ENCODE data around the gene SORCS1. TPM values are rescaled to one million over a fixed set of nuclear protein-coding genes. Genes with fewer than 3 reads are reported as not detected.

Gene SORCS1
- total and polyA plus RNA-seq, 2 donors (not counting 1 experiment from before 2014, with no cell fraction given): under 0.01 to 0.01 TPM

DNA sequence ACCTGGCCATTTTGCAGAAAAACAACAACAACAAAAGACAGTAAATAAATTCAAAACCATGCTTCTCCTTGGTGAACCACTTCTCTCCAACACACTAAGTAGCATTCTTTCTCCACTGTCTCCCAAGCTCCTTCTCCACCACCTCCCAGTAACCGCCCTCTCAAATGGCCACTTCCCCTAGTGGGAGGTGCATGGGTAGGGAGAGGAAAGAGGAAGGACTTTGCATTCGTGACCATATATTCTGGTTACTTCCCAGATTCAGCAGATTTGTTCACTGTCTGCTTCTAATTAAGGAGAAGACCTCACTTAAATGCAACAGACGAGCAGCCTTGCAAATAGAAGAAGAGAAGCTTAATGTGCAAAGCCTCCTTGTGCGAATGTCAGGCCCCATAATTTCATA lies 166.8 kb downstream of the SORCS1 start:
- H3K79me2 ChIP-seq (ENCODE audit: control insufficient read depth, insufficient read depth, low read length): no peaks in the 10 kb centered on the region
- no peak overlapping the region for H3K4me2 ChIP-seq (ENCODE audit: extremely low read depth, insufficient read depth, low read length)
- H3K9ac ChIP-seq (ENCODE audit: insufficient read depth, low read length): no peak overlapping the region
- no peak for TF ChIP-seq EZH2 (IDR thresholded peaks at IDR 0.05; ENCODE audit: low read length, missing control alignments)
- TF ChIP-seq, protein P1, sequence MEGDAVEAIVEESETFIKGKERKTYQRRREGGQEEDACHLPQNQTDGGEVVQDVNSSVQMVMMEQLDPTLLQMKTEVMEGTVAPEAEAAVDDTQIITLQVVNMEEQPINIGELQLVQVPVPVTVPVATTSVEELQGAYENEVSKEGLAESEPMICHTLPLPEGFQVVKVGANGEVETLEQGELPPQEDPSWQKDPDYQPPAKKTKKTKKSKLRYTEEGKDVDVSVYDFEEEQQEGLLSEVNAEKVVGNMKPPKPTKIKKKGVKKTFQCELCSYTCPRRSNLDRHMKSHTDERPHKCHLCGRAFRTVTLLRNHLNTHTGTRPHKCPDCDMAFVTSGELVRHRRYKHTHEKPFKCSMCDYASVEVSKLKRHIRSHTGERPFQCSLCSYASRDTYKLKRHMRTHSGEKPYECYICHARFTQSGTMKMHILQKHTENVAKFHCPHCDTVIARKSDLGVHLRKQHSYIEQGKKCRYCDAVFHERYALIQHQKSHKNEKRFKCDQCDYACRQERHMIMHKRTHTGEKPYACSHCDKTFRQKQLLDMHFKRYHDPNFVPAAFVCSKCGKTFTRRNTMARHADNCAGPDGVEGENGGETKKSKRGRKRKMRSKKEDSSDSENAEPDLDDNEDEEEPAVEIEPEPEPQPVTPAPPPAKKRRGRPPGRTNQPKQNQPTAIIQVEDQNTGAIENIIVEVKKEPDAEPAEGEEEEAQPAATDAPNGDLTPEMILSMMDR (conservative IDR thresholded peaks at IDR 0.05 in 1 of 2, IDR thresholded peaks at IDR 0.05 in 1 of 2; ENCODE audit: low read depth in 1 of 2, low read length in 2 of 2): no peak
- no peaks in the 10 kb centered on the region for H3K36me3 ChIP-seq (ENCODE audit: control insufficient read depth, insufficient read depth, low read length)
- H3K9me3 ChIP-seq (ENCODE audit: control insufficient read depth, insufficient read depth, low read depth, low read length): no peaks in the 10 kb centered on the region
- H3K27ac ChIP-seq (ENCODE audit: insufficient read depth, low read length): no peak overlapping the region
- no peaks in the 10 kb centered on the region for H4K20me1 ChIP-seq (ENCODE audit: control insufficient read depth, extremely low read depth, insufficient read depth, low read length)
- no peak overlapping the region for H2AFZ ChIP-seq (ENCODE audit: low read length)
- H3K4me3 ChIP-seq (replicated peaks in 1 of 4; ENCODE audit: control extremely low read depth in 1 of 4, insufficient read depth in 1 of 4, low read depth in 3 of 4, low read length in 4 of 4): no peak overlapping the region
- DNase-seq (ENCODE audit: low read depth in 2 of 2): no peak
- no peaks in the 10 kb centered on the region for H3K27me3 ChIP-seq (ENCODE audit: control insufficient read depth, insufficient read depth, low read length)
- H3K4me1 ChIP-seq (ENCODE audit: control insufficient read depth, extremely low read depth, insufficient read depth, low read length): no peaks in the 10 kb centered on the region

DNA sequence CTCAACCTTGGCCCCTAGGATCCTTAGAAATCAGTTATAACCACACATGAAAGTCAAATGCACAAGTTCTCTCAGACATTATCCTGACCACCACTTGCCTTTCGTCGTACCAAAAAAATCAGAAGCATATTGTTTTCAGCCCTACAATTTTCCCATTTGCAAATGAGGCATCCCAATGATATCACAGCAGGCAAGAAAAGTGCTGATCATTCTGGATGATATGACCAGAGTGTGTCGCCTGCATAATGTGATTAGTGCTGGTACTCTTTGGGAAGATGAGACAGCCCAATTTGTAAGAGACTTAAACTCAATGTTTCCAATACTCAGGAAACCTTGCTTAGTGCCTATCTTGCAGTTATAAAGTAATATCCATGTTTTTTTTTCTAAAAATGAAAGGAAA lies 168.0 kb downstream of the SORCS1 start:
- no peak overlapping the region for H3K4me3 ChIP-seq (replicated peaks in 1 of 4; ENCODE audit: control extremely low read depth in 1 of 4, insufficient read depth in 1 of 4, low read depth in 3 of 4, low read length in 4 of 4)
- no peaks in the 10 kb centered on the region for H4K20me1 ChIP-seq (ENCODE audit: control insufficient read depth, extremely low read depth, insufficient read depth, low read length)
- H3K9ac ChIP-seq (ENCODE audit: insufficient read depth, low read length): no peak overlapping the region
- H2AFZ ChIP-seq (ENCODE audit: low read length): no peak overlapping the region
- TF ChIP-seq, protein P1 (conservative IDR thresholded peaks at IDR 0.05 in 1 of 2, IDR thresholded peaks at IDR 0.05 in 1 of 2; ENCODE audit: low read depth in 1 of 2, low read length in 2 of 2): no peak
- TF ChIP-seq EZH2 (IDR thresholded peaks at IDR 0.05; ENCODE audit: low read length, missing control alignments): no peak
- H3K9me3 ChIP-seq (ENCODE audit: control insufficient read depth, insufficient read depth, low read depth, low read length): no peaks in the 10 kb centered on the region
- H3K27me3 ChIP-seq (ENCODE audit: control insufficient read depth, insufficient read depth, low read length): no peaks in the 10 kb centered on the region
- H3K79me2 ChIP-seq (ENCODE audit: control insufficient read depth, insufficient read depth, low read length): no peaks in the 10 kb centered on the region
- no peak overlapping the region for H3K4me2 ChIP-seq (ENCODE audit: extremely low read depth, insufficient read depth, low read length)
- no peaks in the 10 kb centered on the region for H3K36me3 ChIP-seq (ENCODE audit: control insufficient read depth, insufficient read depth, low read length)
- no peak for DNase-seq (ENCODE audit: low read depth in 2 of 2)
- H3K27ac ChIP-seq (ENCODE audit: insufficient read depth, low read length): no peak overlapping the region
- H3K4me1 ChIP-seq (ENCODE audit: control insufficient read depth, extremely low read depth, insufficient read depth, low read length): no peaks in the 10 kb centered on the region

GRCh38 chr10:106992055-106992454 lies 172.5 kb downstream of the SORCS1 start:
- no peaks in the 10 kb centered on the region for H4K20me1 ChIP-seq (ENCODE audit: control insufficient read depth, extremely low read depth, insufficient read depth, low read length)
- no peak for TF ChIP-seq EZH2 (IDR thresholded peaks at IDR 0.05; ENCODE audit: low read length, missing control alignments)
- TF ChIP-seq, protein P1 (conservative IDR thresholded peaks at IDR 0.05 in 1 of 2, IDR thresholded peaks at IDR 0.05 in 1 of 2; ENCODE audit: low read depth in 1 of 2, low read length in 2 of 2): no peak
- no peaks in the 10 kb centered on the region for H3K79me2 ChIP-seq (ENCODE audit: control insufficient read depth, insufficient read depth, low read length)
- no peaks in the 10 kb centered on the region for H3K27me3 ChIP-seq (ENCODE audit: control insufficient read depth, insufficient read depth, low read length)
- H3K36me3 ChIP-seq (ENCODE audit: control insufficient read depth, insufficient read depth, low read length): no peaks in the 10 kb centered on the region
- no peak overlapping the region for H2AFZ ChIP-seq (ENCODE audit: low read length)
- H3K4me3 ChIP-seq (replicated peaks in 1 of 4; ENCODE audit: control extremely low read depth in 1 of 4, insufficient read depth in 1 of 4, low read depth in 3 of 4, low read length in 4 of 4): no peak overlapping the region
- H3K9ac ChIP-seq (ENCODE audit: insufficient read depth, low read length): no peak overlapping the region
- no peaks in the 10 kb centered on the region for H3K9me3 ChIP-seq (ENCODE audit: control insufficient read depth, insufficient read depth, low read depth, low read length)
- H3K4me1 ChIP-seq (ENCODE audit: control insufficient read depth, extremely low read depth, insufficient read depth, low read length): no peaks in the 10 kb centered on the region
- H3K27ac ChIP-seq (ENCODE audit: insufficient read depth, low read length): no peak overlapping the region
- DNase-seq (ENCODE audit: low read depth in 2 of 2): no peak
- no peak overlapping the region for H3K4me2 ChIP-seq (ENCODE audit: extremely low read depth, insufficient read depth, low read length)
